ENCODE data around the gene MTUS2. TPM values are rescaled to one million over a fixed set of nuclear protein-coding genes. Genes with fewer than 3 reads are reported as not detected.

The MTUS2 gene
- total and polyA plus RNA-seq, 2 experiments from 2014 or later = 0.27 to 0.38 TPM

DNA sequence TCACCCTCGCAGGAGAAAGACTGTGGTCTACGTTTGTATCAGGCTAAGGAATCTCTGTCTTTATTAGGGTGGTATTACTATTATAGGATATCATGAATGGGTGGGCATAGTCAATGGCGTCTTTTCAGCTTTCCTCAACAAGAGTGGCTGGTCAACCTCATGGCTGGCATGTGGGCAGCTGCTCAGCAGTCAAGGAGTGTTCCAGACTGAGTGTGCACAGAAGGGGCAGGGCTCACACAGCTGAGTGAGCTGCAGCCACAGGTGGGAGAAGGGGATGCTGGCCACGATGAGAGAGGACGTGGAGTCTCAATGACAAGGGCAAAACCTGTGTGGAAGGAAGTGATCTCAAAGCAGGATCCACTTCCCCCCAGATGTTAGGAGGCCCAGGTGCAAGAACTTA lies 720.7 kb downstream of the MTUS2 start:
- Histone ChIP-seq H3K79me2 (replicated peaks; ENCODE audit: insufficient read depth) (peaks cover 100% of the 10 kb centered on the region), H3K27ac (ENCODE audit: low read depth) (peak overlapping the region; percentile 65), H3K4me3 (no peak overlapping the region), H3K9me2 (ENCODE audit: insufficient read depth) (no peaks in the 10 kb centered on the region), H3K4me1 (ENCODE audit: insufficient read depth) (peaks cover 25% of the 10 kb centered on the region), H2AFZ (no peak overlapping the region), H3K27me3 (ENCODE audit: insufficient read depth) (no peaks in the 10 kb centered on the region), H4K20me1 (replicated peaks; ENCODE audit: insufficient read depth) (peaks cover 62% of the 10 kb centered on the region), H3K4me2 (peak overlapping the region; percentile 11), H3K36me3 (ENCODE audit: insufficient read depth) (0 out of 2 replicates have a peak, but pooled peaks cover 4% of the 10 kb centered on the region), H3F3A (replicated peaks; ENCODE audit: low read depth) (no peaks in the 10 kb centered on the region)
- no peak for ATAC-seq
- Mint-ChIP-seq H3K9me3 (no peaks in the 10 kb centered on the region), H3K36me3 (ENCODE audit: low read depth) (peaks cover 46% of the 10 kb centered on the region), H3K27ac (peak overlapping the region; percentile 70; the same call in 1 of the 2 replicates), H3K27me3 (ENCODE audit: insufficient read depth, low read depth, poor library complexity) (peaks cover 10% of the 10 kb centered on the region), H3K4me1 (peaks cover 67% of the 10 kb centered on the region), H3K4me3 (no peak overlapping the region)
- no peak for TF ChIP-seq ZNF331 (CRISPR knock-in tag; IDR thresholded peaks at IDR 0.05; ENCODE audit: low read depth)
- TF ChIP-seq, protein P1, sequence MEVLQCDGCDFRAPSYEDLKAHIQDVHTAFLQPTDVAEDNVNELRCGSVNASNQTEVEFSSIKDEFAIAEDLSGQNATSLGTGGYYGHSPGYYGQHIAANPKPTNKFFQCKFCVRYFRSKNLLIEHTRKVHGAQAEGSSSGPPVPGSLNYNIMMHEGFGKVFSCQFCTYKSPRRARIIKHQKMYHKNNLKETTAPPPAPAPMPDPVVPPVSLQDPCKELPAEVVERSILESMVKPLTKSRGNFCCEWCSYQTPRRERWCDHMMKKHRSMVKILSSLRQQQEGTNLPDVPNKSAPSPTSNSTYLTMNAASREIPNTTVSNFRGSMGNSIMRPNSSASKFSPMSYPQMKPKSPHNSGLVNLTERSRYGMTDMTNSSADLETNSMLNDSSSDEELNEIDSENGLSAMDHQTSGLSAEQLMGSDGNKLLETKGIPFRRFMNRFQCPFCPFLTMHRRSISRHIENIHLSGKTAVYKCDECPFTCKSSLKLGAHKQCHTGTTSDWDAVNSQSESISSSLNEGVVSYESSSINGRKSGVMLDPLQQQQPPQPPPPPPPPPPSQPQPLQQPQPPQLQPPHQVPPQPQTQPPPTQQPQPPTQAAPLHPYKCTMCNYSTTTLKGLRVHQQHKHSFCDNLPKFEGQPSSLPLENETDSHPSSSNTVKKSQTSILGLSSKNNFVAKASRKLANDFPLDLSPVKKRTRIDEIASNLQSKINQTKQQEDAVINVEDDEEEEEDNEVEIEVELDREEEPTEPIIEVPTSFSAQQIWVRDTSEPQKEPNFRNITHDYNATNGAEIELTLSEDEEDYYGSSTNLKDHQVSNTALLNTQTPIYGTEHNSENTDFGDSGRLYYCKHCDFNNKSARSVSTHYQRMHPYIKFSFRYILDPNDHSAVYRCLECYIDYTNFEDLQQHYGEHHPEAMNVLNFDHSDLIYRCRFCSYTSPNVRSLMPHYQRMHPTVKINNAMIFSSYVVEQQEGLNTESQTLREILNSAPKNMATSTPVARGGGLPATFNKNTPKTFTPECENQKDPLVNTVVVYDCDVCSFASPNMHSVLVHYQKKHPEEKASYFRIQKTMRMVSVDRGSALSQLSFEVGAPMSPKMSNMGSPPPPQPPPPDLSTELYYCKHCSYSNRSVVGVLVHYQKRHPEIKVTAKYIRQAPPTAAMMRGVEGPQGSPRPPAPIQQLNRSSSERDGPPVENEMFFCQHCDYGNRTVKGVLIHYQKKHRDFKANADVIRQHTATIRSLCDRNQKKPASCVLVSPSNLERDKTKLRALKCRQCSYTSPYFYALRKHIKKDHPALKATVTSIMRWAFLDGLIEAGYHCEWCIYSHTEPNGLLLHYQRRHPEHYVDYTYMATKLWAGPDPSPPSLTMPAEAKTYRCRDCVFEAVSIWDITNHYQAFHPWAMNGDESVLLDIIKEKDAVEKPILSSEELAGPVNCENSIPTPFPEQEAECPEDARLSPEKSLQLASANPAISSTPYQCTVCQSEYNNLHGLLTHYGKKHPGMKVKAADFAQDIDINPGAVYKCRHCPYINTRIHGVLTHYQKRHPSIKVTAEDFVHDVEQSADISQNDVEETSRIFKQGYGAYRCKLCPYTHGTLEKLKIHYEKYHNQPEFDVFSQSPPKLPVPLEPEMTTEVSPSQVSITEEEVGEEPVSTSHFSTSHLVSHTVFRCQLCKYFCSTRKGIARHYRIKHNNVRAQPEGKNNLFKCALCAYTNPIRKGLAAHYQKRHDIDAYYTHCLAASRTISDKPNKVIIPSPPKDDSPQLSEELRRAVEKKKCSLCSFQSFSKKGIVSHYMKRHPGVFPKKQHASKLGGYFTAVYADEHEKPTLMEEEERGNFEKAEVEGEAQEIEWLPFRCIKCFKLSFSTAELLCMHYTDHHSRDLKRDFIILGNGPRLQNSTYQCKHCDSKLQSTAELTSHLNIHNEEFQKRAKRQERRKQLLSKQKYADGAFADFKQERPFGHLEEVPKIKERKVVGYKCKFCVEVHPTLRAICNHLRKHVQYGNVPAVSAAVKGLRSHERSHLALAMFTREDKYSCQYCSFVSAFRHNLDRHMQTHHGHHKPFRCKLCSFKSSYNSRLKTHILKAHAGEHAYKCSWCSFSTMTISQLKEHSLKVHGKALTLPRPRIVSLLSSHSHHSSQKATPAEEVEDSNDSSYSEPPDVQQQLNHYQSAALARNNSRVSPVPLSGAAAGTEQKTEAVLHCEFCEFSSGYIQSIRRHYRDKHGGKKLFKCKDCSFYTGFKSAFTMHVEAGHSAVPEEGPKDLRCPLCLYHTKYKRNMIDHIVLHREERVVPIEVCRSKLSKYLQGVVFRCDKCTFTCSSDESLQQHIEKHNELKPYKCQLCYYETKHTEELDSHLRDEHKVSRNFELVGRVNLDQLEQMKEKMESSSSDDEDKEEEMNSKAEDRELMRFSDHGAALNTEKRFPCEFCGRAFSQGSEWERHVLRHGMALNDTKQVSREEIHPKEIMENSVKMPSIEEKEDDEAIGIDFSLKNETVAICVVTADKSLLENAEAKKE (CRISPR knock-in tag; IDR thresholded peaks at IDR 0.05) = no peak
- no peak for TF ChIP-seq POLR2AphosphoS5 (IDR thresholded peaks at IDR 0.05; ENCODE audit: low read depth)
- TF ChIP-seq, protein P2, sequence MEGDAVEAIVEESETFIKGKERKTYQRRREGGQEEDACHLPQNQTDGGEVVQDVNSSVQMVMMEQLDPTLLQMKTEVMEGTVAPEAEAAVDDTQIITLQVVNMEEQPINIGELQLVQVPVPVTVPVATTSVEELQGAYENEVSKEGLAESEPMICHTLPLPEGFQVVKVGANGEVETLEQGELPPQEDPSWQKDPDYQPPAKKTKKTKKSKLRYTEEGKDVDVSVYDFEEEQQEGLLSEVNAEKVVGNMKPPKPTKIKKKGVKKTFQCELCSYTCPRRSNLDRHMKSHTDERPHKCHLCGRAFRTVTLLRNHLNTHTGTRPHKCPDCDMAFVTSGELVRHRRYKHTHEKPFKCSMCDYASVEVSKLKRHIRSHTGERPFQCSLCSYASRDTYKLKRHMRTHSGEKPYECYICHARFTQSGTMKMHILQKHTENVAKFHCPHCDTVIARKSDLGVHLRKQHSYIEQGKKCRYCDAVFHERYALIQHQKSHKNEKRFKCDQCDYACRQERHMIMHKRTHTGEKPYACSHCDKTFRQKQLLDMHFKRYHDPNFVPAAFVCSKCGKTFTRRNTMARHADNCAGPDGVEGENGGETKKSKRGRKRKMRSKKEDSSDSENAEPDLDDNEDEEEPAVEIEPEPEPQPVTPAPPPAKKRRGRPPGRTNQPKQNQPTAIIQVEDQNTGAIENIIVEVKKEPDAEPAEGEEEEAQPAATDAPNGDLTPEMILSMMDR (conservative IDR thresholded peaks at IDR 0.05; ENCODE audit: low read depth in 2 of 2) = no peak
- no peak for TF ChIP-seq CREB1 (CRISPR knock-in tag; IDR thresholded peaks at IDR 0.05; ENCODE audit: low read depth)
- TF ChIP-seq, protein P3, sequence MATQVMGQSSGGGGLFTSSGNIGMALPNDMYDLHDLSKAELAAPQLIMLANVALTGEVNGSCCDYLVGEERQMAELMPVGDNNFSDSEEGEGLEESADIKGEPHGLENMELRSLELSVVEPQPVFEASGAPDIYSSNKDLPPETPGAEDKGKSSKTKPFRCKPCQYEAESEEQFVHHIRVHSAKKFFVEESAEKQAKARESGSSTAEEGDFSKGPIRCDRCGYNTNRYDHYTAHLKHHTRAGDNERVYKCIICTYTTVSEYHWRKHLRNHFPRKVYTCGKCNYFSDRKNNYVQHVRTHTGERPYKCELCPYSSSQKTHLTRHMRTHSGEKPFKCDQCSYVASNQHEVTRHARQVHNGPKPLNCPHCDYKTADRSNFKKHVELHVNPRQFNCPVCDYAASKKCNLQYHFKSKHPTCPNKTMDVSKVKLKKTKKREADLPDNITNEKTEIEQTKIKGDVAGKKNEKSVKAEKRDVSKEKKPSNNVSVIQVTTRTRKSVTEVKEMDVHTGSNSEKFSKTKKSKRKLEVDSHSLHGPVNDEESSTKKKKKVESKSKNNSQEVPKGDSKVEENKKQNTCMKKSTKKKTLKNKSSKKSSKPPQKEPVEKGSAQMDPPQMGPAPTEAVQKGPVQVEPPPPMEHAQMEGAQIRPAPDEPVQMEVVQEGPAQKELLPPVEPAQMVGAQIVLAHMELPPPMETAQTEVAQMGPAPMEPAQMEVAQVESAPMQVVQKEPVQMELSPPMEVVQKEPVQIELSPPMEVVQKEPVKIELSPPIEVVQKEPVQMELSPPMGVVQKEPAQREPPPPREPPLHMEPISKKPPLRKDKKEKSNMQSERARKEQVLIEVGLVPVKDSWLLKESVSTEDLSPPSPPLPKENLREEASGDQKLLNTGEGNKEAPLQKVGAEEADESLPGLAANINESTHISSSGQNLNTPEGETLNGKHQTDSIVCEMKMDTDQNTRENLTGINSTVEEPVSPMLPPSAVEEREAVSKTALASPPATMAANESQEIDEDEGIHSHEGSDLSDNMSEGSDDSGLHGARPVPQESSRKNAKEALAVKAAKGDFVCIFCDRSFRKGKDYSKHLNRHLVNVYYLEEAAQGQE (IDR thresholded peaks at IDR 0.05; ENCODE audit: unreplicated experiment) = no peak
- no peak for TF ChIP-seq EZH2phosphoT487 (IDR thresholded peaks at IDR 0.05; ENCODE audit: unreplicated experiment)
- no peak for TF ChIP-seq EZH2 (IDR thresholded peaks at IDR 0.05; ENCODE audit: low read depth, unreplicated experiment)
- no peak for TF ChIP-seq STAT1 (IDR thresholded peaks at IDR 0.05; ENCODE audit: unreplicated experiment)
- TF ChIP-seq, protein P4, sequence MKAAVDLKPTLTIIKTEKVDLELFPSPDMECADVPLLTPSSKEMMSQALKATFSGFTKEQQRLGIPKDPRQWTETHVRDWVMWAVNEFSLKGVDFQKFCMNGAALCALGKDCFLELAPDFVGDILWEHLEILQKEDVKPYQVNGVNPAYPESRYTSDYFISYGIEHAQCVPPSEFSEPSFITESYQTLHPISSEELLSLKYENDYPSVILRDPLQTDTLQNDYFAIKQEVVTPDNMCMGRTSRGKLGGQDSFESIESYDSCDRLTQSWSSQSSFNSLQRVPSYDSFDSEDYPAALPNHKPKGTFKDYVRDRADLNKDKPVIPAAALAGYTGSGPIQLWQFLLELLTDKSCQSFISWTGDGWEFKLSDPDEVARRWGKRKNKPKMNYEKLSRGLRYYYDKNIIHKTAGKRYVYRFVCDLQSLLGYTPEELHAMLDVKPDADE (IDR thresholded peaks at IDR 0.05) = no peak
- TF ChIP-seq ZNF114 (CRISPR knock-in tag; IDR thresholded peaks at IDR 0.05) = no peak
- TF ChIP-seq JUNB (IDR thresholded peaks at IDR 0.05; ENCODE audit: unreplicated experiment) = no peak
- TF ChIP-seq NANOG (IDR thresholded peaks at IDR 0.05; ENCODE audit: borderline replicate concordance) = no peak
- DNase-seq (ENCODE audit: low spot score) = no peak
